Neural crest cell (in vitro differentiated cells): ENCODE data around the gene ZNF785. TPM values are rescaled to one million over a fixed set of nuclear protein-coding genes. Genes with fewer than 3 reads are reported as not detected.
A peak's percentile ranks its signal among the peaks of the same experiment; 100 is the strongest.
"Not testable (repeated sequence)": the region's sequence is repeated elsewhere in the genome, so short reads cannot be mapped to it uniquely, and the experiment has no call there.

Source experiments
- DNase-seq: peaks from one replicate; pipeline ENCODE4 v3.0.0; 2021; ENCODE audit warnings: low read depth, mixed read lengths, low spot score
- H3K27ac Mint-ChIP-seq: one replicate; pipeline ENCODE4 v1.8.0; 2021; ENCODE audit warnings: mild to moderate bottlenecking, mixed read lengths; ENCODE audit not compliant: unreplicated experiment
- H3K27me3 Mint-ChIP-seq: 2 replicates; pipeline ENCODE4 v1.8.0; 2021; ENCODE audit warnings: low read depth, mild to moderate bottlenecking, mixed read lengths
- H3K36me3 Mint-ChIP-seq: 2 replicates; pipeline ENCODE4 v1.8.0; 2021; ENCODE audit warnings: low read depth, mild to moderate bottlenecking, mixed read lengths
- H3K4me1 Mint-ChIP-seq: 2 replicates; pipeline ENCODE4 v1.8.0; 2021; ENCODE audit warnings: mixed read lengths
- H3K4me3 Mint-ChIP-seq: one replicate; pipeline ENCODE4 v1.8.0; 2021; ENCODE audit warnings: mild to moderate bottlenecking, mixed read lengths
- H3K9me3 Mint-ChIP-seq: 2 replicates; pipeline ENCODE4 v1.8.0; 2021; ENCODE audit warnings: mixed read lengths
- CTCF ChIP-seq: fragments of 200-600 bp; sonication (generic); conservative IDR thresholded peaks from 2 replicates; pipeline ENCODE4 v1.5.0; 2021; ENCODE audit warnings: antibody characterized with exemption, mild to moderate bottlenecking
- total RNA-seq: library from RNA; stranded (reverse); gene quantifications from 2 replicates; pipeline ENCODE4 v1.2.1, GENCODE V29; 2021

Gene ZNF785
- total RNA-seq, 1 donor from 2014 or later = 38.3 TPM

GRCh38 chr16:30600929-30601328 is 15.4 kb upstream of the ZNF785 start:
- Mint-ChIP-seq H3K27me3 (no peaks in the 10 kb centered on the region), H3K9me3 (no peaks in the 10 kb centered on the region), H3K4me1 (peaks cover 5% of the 10 kb centered on the region), H3K27ac (no peak overlapping the region), H3K36me3 (peaks cover 26% of the 10 kb centered on the region), H3K4me3 (no peak overlapping the region)
- DNase-seq = no peak
- no peak for TF ChIP-seq CTCF

GRCh38 chr16:30600215-30600614 is 14.7 kb upstream of the ZNF785 start:
- no peak for DNase-seq
- no peaks in the 10 kb centered on the region for H3K27me3 Mint-ChIP-seq
- H3K9me3 Mint-ChIP-seq = no peaks in the 10 kb centered on the region
- no peak overlapping the region for H3K27ac Mint-ChIP-seq
- no peak overlapping the region for H3K4me3 Mint-ChIP-seq
- peaks cover 24% of the 10 kb centered on the region for H3K36me3 Mint-ChIP-seq
- no peak for TF ChIP-seq CTCF
- peaks cover 5% of the 10 kb centered on the region for H3K4me1 Mint-ChIP-seq

- Mint-ChIP-seq H3K4me3 (no peak overlapping the region), H3K9me3 (no peaks in the 10 kb centered on the region), H3K36me3 (peaks cover 12% of the 10 kb centered on the region), H3K4me1 (peaks cover 2% of the 10 kb centered on the region), H3K27me3 (no peaks in the 10 kb centered on the region), H3K27ac (no peak overlapping the region)
- no peak for TF ChIP-seq CTCF
- no peak for DNase-seq
These were observed 7.4 kb upstream of the ZNF785 start for GRCh38 chr16:30592871-30593270.

- not testable (repeated sequence) for DNase-seq, H3K27ac Mint-ChIP-seq, H3K27me3 Mint-ChIP-seq, H3K9me3 Mint-ChIP-seq, H3K4me3 Mint-ChIP-seq
- Mint-ChIP-seq H3K36me3 (peaks cover 16% of the 10 kb centered on the region), H3K4me1 (peaks cover 11% of the 10 kb centered on the region)
These were observed 5.4 kb upstream of the ZNF785 start for GRCh38 chr16:30590869-30591268.

GRCh38 chr16:30589582-30589981 is 4.1 kb upstream of the ZNF785 start:
- peaks cover 21% of the 10 kb centered on the region for H3K4me1 Mint-ChIP-seq
- not testable (repeated sequence) for H3K27me3 Mint-ChIP-seq, H3K9me3 Mint-ChIP-seq, H3K27ac Mint-ChIP-seq, DNase-seq
- H3K4me3 Mint-ChIP-seq = peak overlapping the region; percentile 31
- peaks cover 16% of the 10 kb centered on the region for H3K36me3 Mint-ChIP-seq

- peaks cover 12% of the 10 kb centered on the region for H3K36me3 Mint-ChIP-seq
- H3K9me3 Mint-ChIP-seq = no peaks in the 10 kb centered on the region
- H3K27ac Mint-ChIP-seq = no peak overlapping the region
- H3K4me3 Mint-ChIP-seq = peak overlapping the region; percentile 57
- peaks cover 24% of the 10 kb centered on the region for H3K4me1 Mint-ChIP-seq
- no peak for TF ChIP-seq CTCF
- DNase-seq = no peak
- no peaks in the 10 kb centered on the region for H3K27me3 Mint-ChIP-seq
These were observed 3.2 kb upstream of the ZNF785 start for GRCh38 chr16:30588651-30589050.

- no peak for TF ChIP-seq CTCF
- H3K36me3 Mint-ChIP-seq = peaks cover 15% of the 10 kb centered on the region
- no peaks in the 10 kb centered on the region for H3K9me3 Mint-ChIP-seq
- H3K27ac Mint-ChIP-seq = peak overlapping the region; percentile 73
- peak overlapping the region; percentile 90 for H3K4me3 Mint-ChIP-seq
- no peak for DNase-seq
- H3K27me3 Mint-ChIP-seq = no peaks in the 10 kb centered on the region
- peaks cover 28% of the 10 kb centered on the region for H3K4me1 Mint-ChIP-seq
These were observed 486 bp downstream of the ZNF785 start for GRCh38 chr16:30585022-30585399.
